Erythroblast (primary cell): Measurements from ENCODE around the gene NCS1.

Source experiments
- GATA1 ChIP-seq: IDR thresholded peaks from 2 replicates; pipeline ENCODE4 v1.6.1; 2011; ENCODE audit warnings: low read depth, mild to moderate bottlenecking, control low read depth, low read length, moderate library complexity
- POLR2A ChIP-seq: IDR thresholded peaks from 2 replicates; pipeline ENCODE4 v1.6.1; 2011; ENCODE audit warnings: mild to moderate bottlenecking, low read length

DNA sequence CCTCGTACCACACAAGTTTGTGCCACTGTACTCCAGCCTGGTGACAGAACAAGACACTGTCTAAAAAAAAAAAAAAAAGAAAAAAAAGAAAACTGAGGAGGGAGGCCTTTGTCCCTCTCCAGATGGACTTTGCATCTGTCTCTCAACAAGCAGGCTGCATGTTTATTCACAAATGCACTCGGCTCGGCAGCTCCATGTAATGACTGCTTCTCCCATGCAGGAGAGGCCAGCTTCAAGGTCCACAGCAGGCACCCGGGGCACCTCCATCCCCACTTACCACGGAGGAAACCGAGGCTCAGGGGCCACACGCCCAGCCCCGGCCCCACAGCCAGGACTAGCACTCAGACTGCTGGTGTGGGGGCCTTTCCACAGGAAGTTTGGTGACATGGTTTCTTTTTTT is 13.1 kb upstream of the NCS1 start:
- TF ChIP-seq POLR2A (no peak), GATA1 (no peak)
